GM12878 (cell line): ENCODE measurements around the gene PAPPA. TPM values are rescaled to one million over a fixed set of nuclear protein-coding genes. Genes with fewer than 3 reads are reported as not detected.

Experiments used
- ATAC-seq: fragments of 200-7000 bp; cut with Tn5 transposase; 3 replicates; pipeline ENCODE4 v1.9.1; 2020; ENCODE audit warnings: mild to moderate bottlenecking, moderate library complexity
- BruUV-seq: library from RNA; stranded (reverse); fragments of 400-500 nt; replicated peaks from 2 replicates; lab custom pipeline; 2021; lab: Mats Ljungman, UMichigan
- CTCF ChIA-PET: fragments of 300-600 bp; sonication (Branson Sonifier 250); formaldehyde crosslinking; extraction: SDS; loops from one replicate; lab custom pipeline; 2021; ENCODE audit warnings: inconsistent platforms; lab: Yijun Ruan, JAX
- POLR2A ChIA-PET: fragments of 350-600 bp; formaldehyde crosslinking; extraction: SDS; loops from one replicate; lab custom pipeline; 2021; ENCODE audit warnings: inconsistent platforms; lab: Charles Lee
- RAD21 ChIA-PET: fragments of 300-600 bp; sonication (Branson Sonifier 250); formaldehyde crosslinking; loops from one replicate; lab custom pipeline; 2023; ENCODE audit warnings: antibody characterized with exemption; ENCODE audit not compliant: unreplicated experiment; lab: Charles Lee
- SMC1A ChIA-PET: fragments of 300-600 bp; sonication (Branson Sonifier 250); formaldehyde crosslinking; loops from one replicate; lab custom pipeline; 2023; ENCODE audit not compliant: unreplicated experiment, uncharacterized antibody; lab: Charles Lee
- DNase-seq: peaks from one replicate; pipeline ENCODE4 v3.0.0-alpha.2; 2011; ENCODE audit warnings: low read depth, low spot score
- FAIRE-seq: peaks from 3 replicates; lab custom pipeline; 2011; peaks lifted over from hg19 to GRCh38; lab: Jason Lieb, UNC
- H2AFZ ChIP-seq: 2 replicates; pipeline ENCODE4 v1.6.0; 2011; ENCODE audit warnings: low read depth, low read length, control low read depth; ENCODE audit not compliant: control insufficient read depth
- H3K27ac ChIP-seq: 2 replicates; pipeline ENCODE4 v1.5.1; 2011; ENCODE audit warnings: control low read depth; ENCODE audit not compliant: control insufficient read depth, insufficient read depth
- H3K27me3 ChIP-seq, 2 experiments: replicated peaks in 1 of 2; 2 replicates each; pipeline versions ENCODE4 v1.6.0 to v1.6.1; 2011; ENCODE audit warnings: low read length in 1 of 2; ENCODE audit not compliant: control insufficient read depth in 2 of 2, insufficient read depth in 2 of 2
- H3K36me3 ChIP-seq, 2 experiments: 2 replicates each; pipeline ENCODE4 v1.5.1; 2011; ENCODE audit warnings: low read length in 1 of 2; ENCODE audit not compliant: control insufficient read depth in 2 of 2, insufficient read depth in 2 of 2
- H3K4me1 ChIP-seq: 2 replicates; pipeline ENCODE4 v1.6.1; 2011; ENCODE audit warnings: mild to moderate bottlenecking, low read length, moderate library complexity, mixed read lengths; ENCODE audit not compliant: control insufficient read depth, insufficient read depth
- H3K4me2 ChIP-seq: 2 replicates; pipeline ENCODE4 v1.6.0; 2011; ENCODE audit warnings: control low read depth; ENCODE audit not compliant: control insufficient read depth, insufficient read depth
- H3K4me3 ChIP-seq: fragments of 200-600 bp; sonication (generic); 2 replicates; pipeline ENCODE4 v1.5.1; 2016
- H3K79me2 ChIP-seq: 2 replicates; pipeline ENCODE4 v1.6.0; 2011; ENCODE audit warnings: low read length; ENCODE audit not compliant: control insufficient read depth, insufficient read depth
- H3K9ac ChIP-seq: 2 replicates; pipeline ENCODE4 v1.8.0; 2011; ENCODE audit warnings: low read length, control low read depth, mixed read lengths; ENCODE audit not compliant: control insufficient read depth, insufficient read depth
- H3K9me3 ChIP-seq: replicated peaks from 3 replicates; pipeline ENCODE4 v1.5.1; 2011; ENCODE audit warnings: mild to moderate bottlenecking, low read length; ENCODE audit not compliant: control insufficient read depth, insufficient read depth
- H4K20me1 ChIP-seq: 2 replicates; pipeline ENCODE4 v1.6.0; 2011; ENCODE audit not compliant: control insufficient read depth, insufficient read depth
- BMI1 ChIP-seq: fragments of 450-650 bp; IDR thresholded peaks from 2 replicates; pipeline ENCODE4 v1.6.1; 2016; ENCODE audit warnings: mild to moderate bottlenecking, moderate library complexity, borderline replicate concordance
- E2F4 ChIP-seq: IDR thresholded peaks from 2 replicates; pipeline ENCODE4 v1.6.1; 2012; ENCODE audit warnings: low read depth, low read length, improper control_type of control experiment
- FOXM1 ChIP-seq: IDR thresholded peaks from 2 replicates; pipeline ENCODE4 v1.6.1; 2012; ENCODE audit warnings: low read depth, mild to moderate bottlenecking, inconsistent platforms, low read length, moderate library complexity
- HCFC1 ChIP-seq: fragments of 150-350 bp; IDR thresholded peaks from 2 replicates; pipeline ENCODE4 v1.6.1; 2014; ENCODE audit warnings: low read length
- PAX5 ChIP-seq: IDR thresholded peaks from 2 replicates; pipeline ENCODE4 v1.6.1; 2011; ENCODE audit warnings: low read depth, low read length, borderline replicate concordance
- RELB ChIP-seq: fragments of 450-650 bp; IDR thresholded peaks from 2 replicates; pipeline ENCODE4 v1.6.1; 2017; ENCODE audit warnings: low read depth, mild to moderate bottlenecking, moderate library complexity
- RFX5 ChIP-seq: IDR thresholded peaks from 2 replicates; pipeline ENCODE4 v1.6.1; 2011; ENCODE audit warnings: low read depth, low read length, improper control_type of control experiment
- SIN3A ChIP-seq: IDR thresholded peaks from 2 replicates; pipeline ENCODE4 v1.6.1; 2012; ENCODE audit warnings: low read depth, low read length, improper control_type of control experiment
- SMAD5 ChIP-seq: IDR thresholded peaks from 2 replicates; pipeline ENCODE4 v1.6.1; 2016; ENCODE audit warnings: antibody characterized with exemption, low read depth
- SMC3 ChIP-seq: IDR thresholded peaks from 2 replicates; pipeline ENCODE4 v1.6.1; 2011; ENCODE audit warnings: low read length, improper control_type of control experiment, borderline replicate concordance
- TCF7 ChIP-seq: IDR thresholded peaks from 2 replicates; pipeline ENCODE4 v1.6.1; 2014; ENCODE audit warnings: antibody characterized with exemption, borderline replicate concordance
- ZBTB11 ChIP-seq: fragments of 450-650 bp; formaldehyde crosslinking; IDR thresholded peaks from 2 replicates; pipeline ENCODE4 v1.5.0; 2022; ENCODE audit warnings: mild to moderate bottlenecking, missing genetic modification characterization
- WGBS: methylation state at CpG from one replicate; pipeline ENCODE4 v1.1.6; 2016; ENCODE audit warnings: low lambda C conversion rate; ENCODE audit not compliant: insufficient replicate concordance, insufficient coverage; ENCODE audit errors: missing lambda C conversion rate; 5-methylcytosine and 5-hydroxymethylcytosine counted together
- in situ Hi-C: fragments of 300-500 bp; cut with MboI; formaldehyde crosslinking; loops from 9 replicates; pipeline ENCODE4 v1.14.3; 2018; ENCODE audit warnings: mixed read lengths
- intact Hi-C: fragments of 100-400 bp; cut with micrococcal nuclease; formaldehyde crosslinking; loops from one replicate; pipeline ENCODE4 v1.14.2; 2022; ENCODE audit not compliant: unreplicated experiment
- polyA plus RNA-seq, 11 experiments: library from polyadenylated mRNA; depleted of rRNA in 4 of 11; unstranded in 6 of 11; stranded (reverse) in 5 of 11; fragments of >200 nt; fragmentation: Nextera tagmentation in 4 of 11; fragmentation: Illumina TruSeq in 1 of 11; extraction: Ambion mirVana in 4 of 11; extraction: Trizol in 1 of 11; gene quantifications; 1 replicate in 1 of 11; 2 replicates in 10 of 11; pipeline versions ENCODE4 v1.2.1 to v1.2.3, GENCODE V29; 2011 to 2016; ENCODE audit warnings: inconsistent platforms in 2 of 11, missing spikeins in 2 of 11, low read depth in 1 of 11
- total RNA-seq, 4 experiments: library from RNA; depleted of rRNA in 3 of 4; stranded (reverse); fragments of >200 nt in 3 of 4; fragmentation: Illumina TruSeq in 1 of 4; extraction: Trizol in 1 of 4; gene quantifications; 2 replicates each; pipeline versions ENCODE4 v1.2.1 to v1.2.3, GENCODE V29; 2013 to 2021
- TF ChIP-seq, protein P1 (sequence below): fragments of 450-650 bp; IDR thresholded peaks from 2 replicates; pipeline ENCODE4 v1.6.1; 2017; ENCODE audit warnings: mild to moderate bottlenecking, low read depth, inconsistent platforms; ENCODE audit not compliant: poor library complexity, severe bottlenecking
- TF ChIP-seq, protein P2 (sequence below), 3 experiments: IDR thresholded peaks in 2 of 3; conservative IDR thresholded peaks in 1 of 3; 2 replicates each; pipeline ENCODE4 v1.5.1; 2011; ENCODE audit warnings: low read depth in 3 of 3, low read length in 3 of 3, mild to moderate bottlenecking in 3 of 3, control low read depth in 2 of 3, moderate library complexity in 2 of 3, inconsistent platforms in 1 of 3, mixed read lengths in 1 of 3; ENCODE audit not compliant: control insufficient read depth in 2 of 3, insufficient read depth in 1 of 3; ENCODE audit errors: extremely low read depth in 1 of 3

The PAPPA gene
- total and polyA plus RNA-seq, 10 of the 15 experiments (the other 5 are each of a cell fraction or from before 2014, with no cell fraction given) = under 0.01 to 0.19 (median 0.02) TPM; not detected in 4

DNA sequence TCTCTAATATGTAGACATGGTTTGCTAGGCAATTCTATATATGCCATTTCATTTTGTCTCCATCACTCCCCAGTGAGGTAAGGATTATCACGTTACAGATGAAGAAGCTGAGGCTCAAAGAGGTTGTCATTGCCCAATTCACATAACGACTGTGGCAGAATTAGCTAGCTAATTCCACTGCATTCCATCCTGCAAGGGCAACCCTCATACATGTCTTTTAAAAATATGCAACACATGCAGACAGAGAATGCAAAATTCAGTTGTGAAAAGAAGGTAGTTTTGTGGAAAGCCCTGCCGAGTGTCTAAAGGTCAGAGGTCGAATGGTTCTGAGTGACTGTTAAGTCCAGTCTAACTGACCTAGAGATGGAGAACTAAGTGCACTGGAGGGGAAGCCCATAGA lies 219.2 kb downstream of the PAPPA start:
- RAD21 ChIA-PET = no interaction called here

More for the DNA sequence above, 219.2 kb downstream of the PAPPA start:
- Histone ChIP-seq H3K27me3 (no peaks in the 10 kb centered on the region), H2AFZ (no peak overlapping the region), H3K4me3 (no peak overlapping the region), H3K79me2 (no peaks in the 10 kb centered on the region), H3K27ac (no peak overlapping the region), H3K4me2 (no peak overlapping the region), H4K20me1 (no peaks in the 10 kb centered on the region), H3K36me3 (no peaks in the 10 kb centered on the region), H3K9me3 (no peaks in the 10 kb centered on the region), H3K4me1 (no peaks in the 10 kb centered on the region), H3K9ac (no peak overlapping the region)
- in situ Hi-C loops (no loop called here), intact Hi-C loops (no loop called here)
- ChIA-PET SMC1A (no interaction called here), POLR2A (no interaction called here), CTCF (no interaction called here)
- DNase-seq (no peak), FAIRE-seq (no peak), ATAC-seq (no peak)
- BruUV-seq = no TSS peak
- TF ChIP-seq PAX5 (no peak), E2F4 (no peak), RELB (no peak), ZBTB11 (CRISPR knock-in tag) (no peak), SMAD5 (no peak), RFX5 (no peak), SIN3A (no peak), TCF7 (no peak), BMI1 (no peak), SMC3 (no peak), FOXM1 (no peak), HCFC1 (no peak)
- TF ChIP-seq, protein P1, sequence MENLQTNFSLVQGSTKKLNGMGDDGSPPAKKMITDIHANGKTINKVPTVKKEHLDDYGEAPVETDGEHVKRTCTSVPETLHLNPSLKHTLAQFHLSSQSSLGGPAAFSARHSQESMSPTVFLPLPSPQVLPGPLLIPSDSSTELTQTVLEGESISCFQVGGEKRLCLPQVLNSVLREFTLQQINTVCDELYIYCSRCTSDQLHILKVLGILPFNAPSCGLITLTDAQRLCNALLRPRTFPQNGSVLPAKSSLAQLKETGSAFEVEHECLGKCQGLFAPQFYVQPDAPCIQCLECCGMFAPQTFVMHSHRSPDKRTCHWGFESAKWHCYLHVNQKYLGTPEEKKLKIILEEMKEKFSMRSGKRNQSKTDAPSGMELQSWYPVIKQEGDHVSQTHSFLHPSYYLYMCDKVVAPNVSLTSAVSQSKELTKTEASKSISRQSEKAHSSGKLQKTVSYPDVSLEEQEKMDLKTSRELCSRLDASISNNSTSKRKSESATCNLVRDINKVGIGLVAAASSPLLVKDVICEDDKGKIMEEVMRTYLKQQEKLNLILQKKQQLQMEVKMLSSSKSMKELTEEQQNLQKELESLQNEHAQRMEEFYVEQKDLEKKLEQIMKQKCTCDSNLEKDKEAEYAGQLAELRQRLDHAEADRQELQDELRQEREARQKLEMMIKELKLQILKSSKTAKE = no peak
- TF ChIP-seq, protein P2, sequence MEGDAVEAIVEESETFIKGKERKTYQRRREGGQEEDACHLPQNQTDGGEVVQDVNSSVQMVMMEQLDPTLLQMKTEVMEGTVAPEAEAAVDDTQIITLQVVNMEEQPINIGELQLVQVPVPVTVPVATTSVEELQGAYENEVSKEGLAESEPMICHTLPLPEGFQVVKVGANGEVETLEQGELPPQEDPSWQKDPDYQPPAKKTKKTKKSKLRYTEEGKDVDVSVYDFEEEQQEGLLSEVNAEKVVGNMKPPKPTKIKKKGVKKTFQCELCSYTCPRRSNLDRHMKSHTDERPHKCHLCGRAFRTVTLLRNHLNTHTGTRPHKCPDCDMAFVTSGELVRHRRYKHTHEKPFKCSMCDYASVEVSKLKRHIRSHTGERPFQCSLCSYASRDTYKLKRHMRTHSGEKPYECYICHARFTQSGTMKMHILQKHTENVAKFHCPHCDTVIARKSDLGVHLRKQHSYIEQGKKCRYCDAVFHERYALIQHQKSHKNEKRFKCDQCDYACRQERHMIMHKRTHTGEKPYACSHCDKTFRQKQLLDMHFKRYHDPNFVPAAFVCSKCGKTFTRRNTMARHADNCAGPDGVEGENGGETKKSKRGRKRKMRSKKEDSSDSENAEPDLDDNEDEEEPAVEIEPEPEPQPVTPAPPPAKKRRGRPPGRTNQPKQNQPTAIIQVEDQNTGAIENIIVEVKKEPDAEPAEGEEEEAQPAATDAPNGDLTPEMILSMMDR (IDR thresholded peaks at IDR 0.05 in 2 of 3, conservative IDR thresholded peaks at IDR 0.05 in 1 of 3; ENCODE audit: control insufficient read depth in 2 of 3, extremely low read depth in 1 of 3, insufficient read depth in 1 of 3, low read depth in 3 of 3, low read length in 3 of 3) = no peak
- 45% methylated on average over 4 of the region's 4 CpGs for WGBS
